OCI-LY3 (cell line): ENCODE data around the gene TPM1.
"Not testable (repeated sequence)": the region's sequence is repeated elsewhere in the genome, so short reads cannot be mapped to it uniquely, and the experiment has no call there.

Experiments used
- H2AFZ ChIP-seq: fragments of 200-600, 300-600 bp; shearing (Covaris generic); 2 replicates; pipeline ENCODE4 v1.6.0; 2014; ENCODE audit warnings: antibody characterized with exemption, low read depth, low read length
- H3K27ac ChIP-seq: fragments of 200-600, 300-600 bp; sonication (generic); 2 replicates; pipeline ENCODE4 v1.5.1; 2014; ENCODE audit warnings: mild to moderate bottlenecking, low read length, moderate library complexity, mixed read lengths
- H3K27me3 ChIP-seq: fragments of 200-600, 300-600 bp; sonication (generic); 2 replicates; pipeline ENCODE4 v1.6.1; 2014; ENCODE audit warnings: low read depth, low read length, mixed read lengths
- H3K36me3 ChIP-seq: fragments of 200-600, 300-600 bp; sonication (generic); replicated peaks from 2 replicates; pipeline ENCODE3; 2014; ENCODE audit warnings: low read depth, low read length, mixed read lengths
- H3K4me1 ChIP-seq: fragments of 300-600, 200-600 bp; sonication (generic); 2 replicates; pipeline ENCODE4 v1.6.1; 2014; ENCODE audit warnings: low read length, mixed read lengths
- H3K4me2 ChIP-seq: fragments of 200-600, 300-600 bp; sonication (generic); 2 replicates; pipeline ENCODE4 v1.6.1; 2014; ENCODE audit warnings: low read length, mixed read lengths
- H3K4me3 ChIP-seq: fragments of 300-600, 200-600 bp; sonication (generic); 2 replicates; pipeline ENCODE4 v1.5.1; 2014; ENCODE audit warnings: antibody characterized with exemption, mild to moderate bottlenecking, low read length, moderate library complexity
- H3K79me2 ChIP-seq: fragments of 300-600, 200-600 bp; shearing (Covaris generic); 2 replicates; pipeline ENCODE4 v1.6.1; 2014; ENCODE audit warnings: mild to moderate bottlenecking, low read length, mixed read lengths
- H3K9ac ChIP-seq: fragments of 300-600, 200-600 bp; shearing (Covaris generic); 2 replicates; pipeline ENCODE4 v1.6.0; 2014; ENCODE audit warnings: mild to moderate bottlenecking, low read length, moderate library complexity
- H3K9me3 ChIP-seq: fragments of 200-600, 300-600 bp; shearing (Covaris generic); 2 replicates; pipeline ENCODE4 v1.6.1; 2014; ENCODE audit warnings: low read length, mixed read lengths; ENCODE audit not compliant: insufficient read depth
- H4K20me1 ChIP-seq: fragments of 200-600, 300-600 bp; sonication (generic); 2 replicates; pipeline ENCODE4 v1.6.1; 2016; ENCODE audit warnings: low read length, mixed read lengths; ENCODE audit not compliant: insufficient read depth
- EZH2phosphoT487 ChIP-seq: fragments of 200-600 bp; shearing (Covaris generic); IDR thresholded peaks from 2 replicates; pipeline ENCODE4 v1.6.1; 2018; ENCODE audit warnings: antibody characterized with exemption, mixed run types, low read depth
- TF ChIP-seq, protein P1 (sequence below): fragments of 200-600, 300-600 bp; sonication (generic); IDR thresholded peaks from 2 replicates; pipeline ENCODE4 v1.5.1; 2014; ENCODE audit warnings: antibody characterized with exemption, low read length, low read depth

TPM1 gene

DNA sequence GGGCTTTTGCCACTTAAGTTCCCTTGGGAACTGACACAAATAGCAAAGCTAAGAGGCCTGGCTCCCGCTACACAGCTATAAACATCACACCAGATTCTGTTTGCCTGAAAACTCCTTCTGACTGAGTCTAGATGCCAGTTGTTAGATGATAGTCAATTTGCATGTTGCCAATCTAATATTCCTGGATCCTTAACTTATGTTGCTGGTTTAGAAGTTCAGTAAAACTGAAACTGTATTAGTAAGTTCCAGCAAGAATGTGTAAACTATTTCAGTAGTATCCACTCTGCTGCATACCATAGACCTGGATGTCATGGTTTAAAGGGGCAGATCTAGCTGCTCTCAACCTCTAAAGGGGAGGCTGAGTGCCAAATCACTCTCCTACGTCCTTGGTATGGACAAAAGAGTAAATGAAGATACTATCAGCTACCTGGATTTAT, 52.0 kb downstream of the TPM1 start:
- Histone ChIP-seq H3K79me2 (no peaks in the 10 kb centered on the region), H3K9ac (no peak overlapping the region), H2AFZ (no peak overlapping the region), H3K27me3 (0 out of 2 replicates have a peak, but pooled peaks cover 9% of the 10 kb centered on the region), H3K27ac (no peak overlapping the region), H4K20me1 (no peaks in the 10 kb centered on the region), H3K4me1 (peaks cover 6% of the 10 kb centered on the region), H3K9me3 (no peaks in the 10 kb centered on the region), H3K36me3 (no peaks in the 10 kb centered on the region), H3K4me3 (no peak overlapping the region), H3K4me2 (no peak overlapping the region; the same call in 1 of the 2 replicates)
- no peak for TF ChIP-seq EZH2phosphoT487
- TF ChIP-seq, protein P1, sequence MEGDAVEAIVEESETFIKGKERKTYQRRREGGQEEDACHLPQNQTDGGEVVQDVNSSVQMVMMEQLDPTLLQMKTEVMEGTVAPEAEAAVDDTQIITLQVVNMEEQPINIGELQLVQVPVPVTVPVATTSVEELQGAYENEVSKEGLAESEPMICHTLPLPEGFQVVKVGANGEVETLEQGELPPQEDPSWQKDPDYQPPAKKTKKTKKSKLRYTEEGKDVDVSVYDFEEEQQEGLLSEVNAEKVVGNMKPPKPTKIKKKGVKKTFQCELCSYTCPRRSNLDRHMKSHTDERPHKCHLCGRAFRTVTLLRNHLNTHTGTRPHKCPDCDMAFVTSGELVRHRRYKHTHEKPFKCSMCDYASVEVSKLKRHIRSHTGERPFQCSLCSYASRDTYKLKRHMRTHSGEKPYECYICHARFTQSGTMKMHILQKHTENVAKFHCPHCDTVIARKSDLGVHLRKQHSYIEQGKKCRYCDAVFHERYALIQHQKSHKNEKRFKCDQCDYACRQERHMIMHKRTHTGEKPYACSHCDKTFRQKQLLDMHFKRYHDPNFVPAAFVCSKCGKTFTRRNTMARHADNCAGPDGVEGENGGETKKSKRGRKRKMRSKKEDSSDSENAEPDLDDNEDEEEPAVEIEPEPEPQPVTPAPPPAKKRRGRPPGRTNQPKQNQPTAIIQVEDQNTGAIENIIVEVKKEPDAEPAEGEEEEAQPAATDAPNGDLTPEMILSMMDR = no peak

- Histone ChIP-seq H3K27me3 (0 out of 2 replicates have a peak, but pooled peaks cover 9% of the 10 kb centered on the region), H3K27ac (no peak overlapping the region), H3K79me2 (no peaks in the 10 kb centered on the region), H3K9me3 (no peaks in the 10 kb centered on the region), H3K9ac (no peak overlapping the region), H3K4me2 (no peak overlapping the region), H2AFZ (no peak overlapping the region), H3K36me3 (no peaks in the 10 kb centered on the region), H4K20me1 (no peaks in the 10 kb centered on the region), H3K4me1 (peaks cover 6% of the 10 kb centered on the region), H3K4me3 (no peak overlapping the region)
- TF ChIP-seq, protein P1 = no peak
- no peak for TF ChIP-seq EZH2phosphoT487
Measured at GRCh38 chr15:63096178-63096577, 53.6 kb downstream of the TPM1 start.

GRCh38 chr15:63098901-63099300, 56.4 kb downstream of the TPM1 start:
- H3K79me2 ChIP-seq, H3K4me3 ChIP-seq, H3K4me1 ChIP-seq, H4K20me1 ChIP-seq, H3K36me3 ChIP-seq, H3K27me3 ChIP-seq, H3K27ac ChIP-seq, H2AFZ ChIP-seq, H3K9ac ChIP-seq, H3K9me3 ChIP-seq, H3K4me2 ChIP-seq: not testable (repeated sequence)

- H4K20me1 ChIP-seq, H3K4me1 ChIP-seq, H3K9ac ChIP-seq, H3K4me3 ChIP-seq, H3K79me2 ChIP-seq, H3K27me3 ChIP-seq, H3K27ac ChIP-seq, H3K9me3 ChIP-seq, H2AFZ ChIP-seq, H3K36me3 ChIP-seq, H3K4me2 ChIP-seq: not testable (repeated sequence)
Measured at GRCh38 chr15:63099581-63099980, 57.0 kb downstream of the TPM1 start.

DNA sequence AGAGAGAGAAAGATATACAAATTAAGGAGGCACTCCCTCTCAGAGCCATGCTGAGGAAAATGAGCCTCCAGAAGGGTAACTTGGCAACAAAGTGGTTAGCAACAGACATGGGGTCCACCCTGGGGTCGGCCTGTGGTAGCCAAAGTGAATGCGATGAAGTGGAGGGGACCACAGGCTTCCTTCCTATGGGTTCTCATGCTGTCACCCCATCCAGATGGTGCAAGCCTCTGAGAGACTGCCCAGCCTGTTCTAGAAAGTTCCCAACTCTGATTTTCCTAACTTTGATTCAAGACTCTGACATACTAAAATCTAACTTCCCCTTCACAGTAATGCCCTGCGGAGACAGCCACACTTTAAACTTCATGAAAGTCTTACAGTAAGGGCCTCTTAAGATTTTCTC, 60.9 kb downstream of the TPM1 start:
- Histone ChIP-seq H3K4me1 (no peaks in the 10 kb centered on the region), H3K27ac (no peak overlapping the region), H3K79me2 (no peaks in the 10 kb centered on the region), H3K27me3 (no peaks in the 10 kb centered on the region), H4K20me1 (no peaks in the 10 kb centered on the region), H3K4me2 (no peak overlapping the region), H2AFZ (no peak overlapping the region), H3K9ac (no peak overlapping the region), H3K9me3 (no peaks in the 10 kb centered on the region), H3K36me3 (no peaks in the 10 kb centered on the region), H3K4me3 (no peak overlapping the region)
- TF ChIP-seq, protein P1 = no peak
- no peak for TF ChIP-seq EZH2phosphoT487
